WTC11 (cell line): Measurements from ENCODE around the gene OR11G2. TPM values are rescaled to one million over a fixed set of nuclear protein-coding genes. Genes with fewer than 3 reads are reported as not detected.
"Not testable (repeated sequence)": the region's sequence is repeated elsewhere in the genome, so short reads cannot be mapped to it uniquely, and the experiment has no call there.

Experiments used
- ATAC-seq: fragments of 200-7000 bp; cut with Tn5 transposase; 2 replicates; pipeline ENCODE4 v1.10.0; 2021; ENCODE audit warnings: mild to moderate bottlenecking, moderate library complexity
- CTCF ChIA-PET: fragments of 300-600 bp; sonication (Branson Sonifier 250); formaldehyde crosslinking; loops from one replicate; lab custom pipeline; 2021; ENCODE audit warnings: antibody characterized with exemption; lab: Charles Lee
- POLR2A ChIA-PET: fragments of 350-600 bp; sonication (Branson Sonifier 250); formaldehyde crosslinking; loops from one replicate; lab custom pipeline; 2021; ENCODE audit warnings: antibody characterized with exemption; lab: Charles Lee
- DNase-seq: peaks from one replicate; pipeline ENCODE4 v3.0.0; 2021; ENCODE audit warnings: low spot score
- H3K27ac Mint-ChIP-seq: 2 replicates; pipeline ENCODE4 v1.8.0; 2021; ENCODE audit warnings: mixed read lengths
- H3K27me3 Mint-ChIP-seq: 2 replicates; pipeline ENCODE4 v1.8.0; 2021; ENCODE audit warnings: low read depth, mild to moderate bottlenecking, moderate library complexity, mixed read lengths
- H3K36me3 Mint-ChIP-seq: 2 replicates; pipeline ENCODE4 v1.8.0; 2021; ENCODE audit warnings: mixed read lengths
- H3K4me1 Mint-ChIP-seq: 2 replicates; pipeline ENCODE4 v1.8.0; 2022; ENCODE audit warnings: mixed read lengths
- H3K4me3 Mint-ChIP-seq: 2 replicates; pipeline ENCODE4 v1.8.0; 2021; ENCODE audit warnings: mild to moderate bottlenecking, moderate library complexity, mixed read lengths
- H3K9me3 Mint-ChIP-seq: 2 replicates; pipeline ENCODE4 v1.8.0; 2021; ENCODE audit warnings: mixed read lengths
- ATF3 ChIP-seq: sonication (generic); formaldehyde crosslinking; conservative IDR thresholded peaks from 2 replicates; pipeline ENCODE4 v1.8.1; 2022; ENCODE audit warnings: mild to moderate bottlenecking, missing genetic modification reagents
- CREB1 ChIP-seq: sonication (generic); formaldehyde crosslinking; IDR thresholded peaks from 2 replicates; pipeline ENCODE4 v1.8.0; 2023; ENCODE audit warnings: mild to moderate bottlenecking, missing genetic modification reagents
- E2F5 ChIP-seq: sonication (generic); formaldehyde crosslinking; IDR thresholded peaks from 2 replicates; pipeline ENCODE4 v1.8.1; 2022; ENCODE audit warnings: mild to moderate bottlenecking, moderate library complexity, missing genetic modification reagents
- ETV6 ChIP-seq: sonication (generic); formaldehyde crosslinking; IDR thresholded peaks from 2 replicates; pipeline ENCODE4 v1.8.1; 2022; ENCODE audit warnings: mild to moderate bottlenecking, missing genetic modification reagents
- FOXP4 ChIP-seq: sonication (generic); formaldehyde crosslinking; IDR thresholded peaks from 2 replicates; pipeline ENCODE4 v1.8.0; 2022; ENCODE audit warnings: mild to moderate bottlenecking, missing genetic modification reagents
- GABPB1 ChIP-seq: sonication (generic); formaldehyde crosslinking; IDR thresholded peaks from 2 replicates; pipeline ENCODE4 v1.8.1; 2023; ENCODE audit warnings: mild to moderate bottlenecking, missing genetic modification reagents
- GTF2I ChIP-seq: fragments of 250-450 bp; sonication (Bioruptor Pico); conservative IDR thresholded peaks from 2 replicates; pipeline ENCODE4 v1.4.0; 2021; ENCODE audit warnings: mild to moderate bottlenecking
- NR3C1 ChIP-seq: sonication (generic); formaldehyde crosslinking; conservative IDR thresholded peaks from 2 replicates; pipeline ENCODE4 v1.8.1; 2023; ENCODE audit warnings: low read depth, mild to moderate bottlenecking, missing genetic modification reagents
- PRRX2 ChIP-seq: fragments of 250-450 bp; sonication (Bioruptor Pico); IDR thresholded peaks from 2 replicates; pipeline ENCODE4 v1.8.0; 2021; ENCODE audit warnings: mild to moderate bottlenecking
- USF1 ChIP-seq: sonication (generic); formaldehyde crosslinking; IDR thresholded peaks from 2 replicates; pipeline ENCODE4 v1.8.0; 2022; ENCODE audit warnings: mild to moderate bottlenecking, missing genetic modification reagents
- ZBTB43 ChIP-seq: sonication (generic); formaldehyde crosslinking; IDR thresholded peaks from 2 replicates; pipeline ENCODE4 v1.8.1; 2023; ENCODE audit warnings: mild to moderate bottlenecking, missing genetic modification reagents
- ZNF138 ChIP-seq: sonication (generic); formaldehyde crosslinking; conservative IDR thresholded peaks from 2 replicates; pipeline ENCODE4 v1.8.1; 2022; ENCODE audit warnings: mild to moderate bottlenecking, moderate library complexity, missing genetic modification reagents
- ZNF219 ChIP-seq: sonication (generic); formaldehyde crosslinking; IDR thresholded peaks from 2 replicates; pipeline ENCODE4 v1.8.0; 2023; ENCODE audit warnings: missing genetic modification reagents, mild to moderate bottlenecking, borderline replicate concordance
- ZNF281 ChIP-seq: sonication (generic); formaldehyde crosslinking; IDR thresholded peaks from 2 replicates; pipeline ENCODE4 v1.8.0; 2023; ENCODE audit warnings: mild to moderate bottlenecking, missing genetic modification reagents
- ZNF416 ChIP-seq: fragments of 250-450 bp; sonication (Bioruptor Pico); IDR thresholded peaks from 2 replicates; pipeline ENCODE4 v1.9.0; 2021; ENCODE audit warnings: mild to moderate bottlenecking, inconsistent platforms
- total RNA-seq: library from RNA; stranded (reverse); gene quantifications from 3 replicates; pipeline ENCODE4 v1.2.3, GENCODE V29; 2021

OR11G2 gene
- total RNA-seq, 1 experiment from 2014 or later, result not detected

GRCh38 chr14:20164462-20164861 is 26.2 kb upstream of the OR11G2 start:
- Mint-ChIP-seq H3K27ac (no peak overlapping the region), H3K4me3 (no peak overlapping the region), H3K27me3 (no peaks in the 10 kb centered on the region; the same call in none of the 2 replicates), H3K4me1 (no peaks in the 10 kb centered on the region), H3K9me3 (peaks cover 94% of the 10 kb centered on the region), H3K36me3 (peaks cover 63% of the 10 kb centered on the region)
- no peak for TF ChIP-seq ZBTB43 (CRISPR knock-in tag)
- TF ChIP-seq E2F5 (CRISPR knock-in tag), result no peak
- DNase-seq, result no peak
- ChIA-PET POLR2A (no interaction called here), CTCF (no interaction called here)
- ATAC-seq, result no peak

GRCh38 chr14:20167091-20167490 is 23.6 kb upstream of the OR11G2 start:
- peaks cover 85% of the 10 kb centered on the region for H3K9me3 Mint-ChIP-seq
- POLR2A ChIA-PET, result no interaction called here
- H3K4me1 Mint-ChIP-seq, result no peaks in the 10 kb centered on the region
- H3K27me3 Mint-ChIP-seq, result peaks cover 5% of the 10 kb centered on the region
- CTCF ChIA-PET, result no interaction called here
- H3K36me3 Mint-ChIP-seq, result peaks cover 52% of the 10 kb centered on the region
- TF ChIP-seq GTF2I (CRISPR knock-in tag) (no peak), ZNF281 (CRISPR knock-in tag) (no peak)
- TF ChIP-seq, all 79 proteins: peak for 0
- DNase-seq (no peak), ATAC-seq (no peak)
- no peak overlapping the region for H3K4me3 Mint-ChIP-seq
- no peak overlapping the region for H3K27ac Mint-ChIP-seq

GRCh38 chr14:20169852-20170251 is 20.8 kb upstream of the OR11G2 start:
- H3K4me3 Mint-ChIP-seq, POLR2A ChIA-PET, H3K27ac Mint-ChIP-seq, H3K4me1 Mint-ChIP-seq, H3K27me3 Mint-ChIP-seq, CTCF ChIA-PET, DNase-seq, ATAC-seq: not testable (repeated sequence)
- Mint-ChIP-seq H3K36me3 (peaks cover 44% of the 10 kb centered on the region), H3K9me3 (peaks cover 80% of the 10 kb centered on the region)

- H3K4me3 Mint-ChIP-seq, POLR2A ChIA-PET, H3K27ac Mint-ChIP-seq, H3K4me1 Mint-ChIP-seq, ATAC-seq, DNase-seq, CTCF ChIA-PET: not testable (repeated sequence)
- H3K9me3 Mint-ChIP-seq, result peaks cover 77% of the 10 kb centered on the region
- peaks cover 48% of the 10 kb centered on the region for H3K36me3 Mint-ChIP-seq
- H3K27me3 Mint-ChIP-seq, result peaks cover 14% of the 10 kb centered on the region
These were observed 16.5 kb upstream of the OR11G2 start for GRCh38 chr14:20174205-20174604.

- Mint-ChIP-seq H3K4me1 (no peaks in the 10 kb centered on the region), H3K27ac (no peak overlapping the region), H3K9me3 (peaks cover 85% of the 10 kb centered on the region), H3K27me3 (peaks cover 9% of the 10 kb centered on the region), H3K36me3 (peaks cover 55% of the 10 kb centered on the region), H3K4me3 (no peak overlapping the region)
- ChIA-PET POLR2A (no interaction called here), CTCF (no interaction called here)
- no peak for ATAC-seq
- no peak for DNase-seq
- TF ChIP-seq NR3C1 (CRISPR knock-in tag) (no peak), ZNF416 (CRISPR knock-in tag) (no peak), USF1 (CRISPR knock-in tag) (no peak), ETV6 (CRISPR knock-in tag) (no peak), ATF3 (no peak), FOXP4 (no peak), GABPB1 (no peak), ZNF219 (CRISPR knock-in tag) (no peak), CREB1 (CRISPR knock-in tag) (no peak), GTF2I (CRISPR knock-in tag) (no peak), PRRX2 (CRISPR knock-in tag) (no peak), ZNF138 (no peak)
These were observed 14.4 kb upstream of the OR11G2 start for GRCh38 chr14:20176330-20176729.
